H9 (cell line): ENCODE data around the gene RIPPLY2. TPM values are rescaled to one million over a fixed set of nuclear protein-coding genes. Genes with fewer than 3 reads are reported as not detected.

ENCODE experiments used
- DNase-seq: peaks from one replicate; pipeline ENCODE4 v3.0.0-alpha.2; 2017
- H2AFZ ChIP-seq: one replicate; pipeline ENCODE4 v1.6.1; 2013; ENCODE audit warnings: mild to moderate bottlenecking, low read length, control low read depth, moderate library complexity
- H2AK5ac ChIP-seq: 2 replicates; pipeline ENCODE4 v1.6.1; 2013; ENCODE audit warnings: low read length, control low read depth, mixed read lengths; ENCODE audit not compliant: insufficient read length
- H2BK120ac ChIP-seq: one replicate; pipeline ENCODE4 v1.6.1; 2013; ENCODE audit warnings: low read depth, mild to moderate bottlenecking, low read length, control low read depth, inconsistent platforms; ENCODE audit not compliant: poor library complexity, severe bottlenecking
- H2BK12ac ChIP-seq: 2 replicates; pipeline ENCODE4 v1.6.1; 2013; ENCODE audit warnings: low read length, control low read depth, mixed read lengths, low read depth; ENCODE audit not compliant: insufficient read length
- H2BK15ac ChIP-seq: 2 replicates; pipeline ENCODE4 v1.6.1; 2013; ENCODE audit warnings: low read depth, low read length, control low read depth
- H2BK20ac ChIP-seq: one replicate; pipeline ENCODE4 v1.6.1; 2013; ENCODE audit warnings: low read depth, mild to moderate bottlenecking, low read length, control low read depth, inconsistent platforms; ENCODE audit not compliant: poor library complexity, severe bottlenecking
- H2BK5ac ChIP-seq: 2 replicates; pipeline ENCODE4 v1.6.1; 2013; ENCODE audit warnings: low read length, control low read depth, mixed read lengths; ENCODE audit not compliant: insufficient read length
- H3K14ac ChIP-seq: 2 replicates; pipeline ENCODE4 v1.6.1; 2013; ENCODE audit warnings: low read length, control low read depth; ENCODE audit not compliant: insufficient read depth
- H3K18ac ChIP-seq: 2 replicates; pipeline ENCODE4 v1.6.1; 2013; ENCODE audit warnings: low read depth, mild to moderate bottlenecking, mixed read lengths, low read length, control low read depth; ENCODE audit not compliant: insufficient read length
- H3K23ac ChIP-seq: 2 replicates; pipeline ENCODE4 v1.6.1; 2013; ENCODE audit warnings: low read length, control low read depth, mixed read lengths, low read depth; ENCODE audit not compliant: insufficient read length
- H3K23me2 ChIP-seq: 2 replicates; pipeline ENCODE4 v1.6.1; 2013; ENCODE audit warnings: low read depth, mild to moderate bottlenecking, mixed read lengths, low read length, control low read depth; ENCODE audit not compliant: insufficient read length, poor library complexity, severe bottlenecking
- H3K27ac ChIP-seq: 2 replicates; pipeline ENCODE4 v1.5.1; 2013; ENCODE audit warnings: low read length, control low read depth, mixed read lengths, low read depth; ENCODE audit not compliant: insufficient read length
- H3K27me3 ChIP-seq: 2 replicates; pipeline ENCODE4 v1.6.1; 2013; ENCODE audit warnings: low read length, control low read depth, inconsistent platforms; ENCODE audit not compliant: insufficient read depth
- H3K4ac ChIP-seq: 2 replicates; pipeline ENCODE4 v1.6.1; 2013; ENCODE audit warnings: low read depth, mild to moderate bottlenecking, control low read depth, inconsistent platforms, low read length, moderate library complexity
- H3K4me1 ChIP-seq: 2 replicates; pipeline ENCODE4 v1.6.1; 2013; ENCODE audit warnings: low read length, control low read depth, inconsistent platforms; ENCODE audit not compliant: insufficient read depth
- H3K4me2 ChIP-seq: 2 replicates; pipeline ENCODE4 v1.6.1; 2013; ENCODE audit warnings: low read length, control low read depth, mixed read lengths; ENCODE audit not compliant: insufficient read length, insufficient read depth
- H3K56ac ChIP-seq: 2 replicates; pipeline ENCODE4 v1.6.1; 2013; ENCODE audit warnings: low read depth, mild to moderate bottlenecking, mixed read lengths, low read length, control low read depth; ENCODE audit not compliant: insufficient read length
- H3K79me1 ChIP-seq: 2 replicates; pipeline ENCODE4 v1.6.1; 2013; ENCODE audit warnings: low read depth, mild to moderate bottlenecking, moderate library complexity, low read length, control low read depth, inconsistent platforms; ENCODE audit not compliant: insufficient read depth, poor library complexity, severe bottlenecking
- H3K79me2 ChIP-seq: 2 replicates; pipeline ENCODE4 v1.6.1; 2013; ENCODE audit warnings: low read length, control low read depth, inconsistent platforms; ENCODE audit not compliant: insufficient read depth
- H3K9ac ChIP-seq: 2 replicates; pipeline ENCODE4 v1.6.1; 2013; ENCODE audit warnings: low read length, control low read depth, mixed read lengths; ENCODE audit not compliant: insufficient read length; ENCODE audit errors: extremely low read depth
- H3K9me3 ChIP-seq: one replicate; pipeline ENCODE4 v1.6.1; 2013; ENCODE audit warnings: low read depth, low read length, inconsistent platforms; ENCODE audit not compliant: control insufficient read depth
- H3T11ph ChIP-seq: one replicate; pipeline ENCODE4 v1.6.1; 2013; ENCODE audit warnings: mild to moderate bottlenecking, low read length, control low read depth, inconsistent platforms
- H4K20me1 ChIP-seq: one replicate; pipeline ENCODE4 v1.6.1; 2013; ENCODE audit not compliant: control insufficient read depth, insufficient read length, insufficient read depth
- H4K5ac ChIP-seq: 2 replicates; pipeline ENCODE4 v1.6.1; 2013; ENCODE audit warnings: low read depth, mild to moderate bottlenecking, mixed read lengths, low read length, control low read depth; ENCODE audit not compliant: insufficient read length
- H4K8ac ChIP-seq: replicated peaks from 2 replicates; pipeline ENCODE4 v1.6.1; 2013; ENCODE audit warnings: low read length, control low read depth, mixed read lengths, low read depth; ENCODE audit not compliant: insufficient read length
- H4K91ac ChIP-seq: 2 replicates; pipeline ENCODE4 v1.6.1; 2013; ENCODE audit warnings: low read depth, mild to moderate bottlenecking, moderate library complexity, mixed read lengths, low read length, control low read depth; ENCODE audit not compliant: insufficient read length
- H3K27ac Mint-ChIP-seq, 3 experiments: 2 replicates in 2 of 3; 3 replicates in 1 of 3; pipeline ENCODE4 v1.8.0; 2020 to 2021; ENCODE audit warnings: mixed read lengths in 3 of 3, mild to moderate bottlenecking in 1 of 3, moderate library complexity in 1 of 3
- H3K27me3 Mint-ChIP-seq: 2 replicates; pipeline ENCODE4 v1.8.0; 2021; ENCODE audit warnings: low read depth, mild to moderate bottlenecking, moderate library complexity, mixed read lengths
- H3K36me3 Mint-ChIP-seq, 3 experiments: 2 replicates in 2 of 3; 3 replicates in 1 of 3; pipeline ENCODE4 v1.8.0; 2020 to 2021; ENCODE audit warnings: low read depth in 3 of 3, mixed read lengths in 3 of 3; ENCODE audit not compliant: insufficient read depth in 1 of 3
- H3K4me1 Mint-ChIP-seq, 2 experiments: 2 replicates each; pipeline ENCODE4 v1.8.0; 2020; ENCODE audit warnings: mixed read lengths in 2 of 2
- H3K4me3 Mint-ChIP-seq, 2 experiments: 2 replicates in 1 of 2; 3 replicates in 1 of 2; pipeline ENCODE4 v1.8.0; 2020 to 2021; ENCODE audit warnings: mild to moderate bottlenecking in 2 of 2, mixed read lengths in 2 of 2, moderate library complexity in 1 of 2
- H3K9me3 Mint-ChIP-seq, 2 experiments: 2 replicates in 1 of 2; 3 replicates in 1 of 2; pipeline ENCODE4 v1.8.0; 2020; ENCODE audit warnings: mild to moderate bottlenecking in 2 of 2, mixed read lengths in 2 of 2, moderate library complexity in 1 of 2
- WGBS: extraction: QIAGEN DNeasy Blood & Tissue Kit; methylation state at CpG from one replicate; pipeline ENCODE4 v1.1.7; 2013; ENCODE audit warnings: missing lambda C conversion rate, low lambda C conversion rate, mixed read lengths; ENCODE audit not compliant: insufficient read length; ENCODE audit errors: extremely low coverage; 5-methylcytosine and 5-hydroxymethylcytosine counted together
- total RNA-seq: library from RNA; stranded (reverse); gene quantifications from 2 replicates; pipeline ENCODE4 v1.2.1, GENCODE V29; 2021
- TF ChIP-seq, protein P1 (sequence below): fragments of 200-600 bp; sonication (generic); conservative IDR thresholded peaks from 3 replicates; pipeline ENCODE4 v1.8.0; 2021; ENCODE audit warnings: antibody characterized with exemption, mild to moderate bottlenecking

RIPPLY2 gene
- total RNA-seq, 1 experiment from 2014 or later, result 0.90 TPM

- Mint-ChIP-seq H3K4me1 (peaks cover 13 to 23% of the 10 kb centered on the region in 2 experiments), H3K4me3 (no peak overlapping the region), H3K36me3 (no peaks in the 10 kb centered on the region; a peak in 1 of 7 replicates), H3K9me3 (no peaks in the 10 kb centered on the region), H3K27ac (no peak overlapping the region), H3K27me3 (no peaks in the 10 kb centered on the region; the same call in 1 of the 2 replicates)
- DNase-seq, result no peak
- no peak overlapping the region for H3K14ac ChIP-seq
- H3T11ph ChIP-seq, result no peak overlapping the region
- H2AFZ ChIP-seq, result no peak overlapping the region
- no peak overlapping the region for H3K9ac ChIP-seq
- no peaks in the 10 kb centered on the region for H4K20me1 ChIP-seq
- H3K4ac ChIP-seq, result no peak overlapping the region
- no peaks in the 10 kb centered on the region for H3K23me2 ChIP-seq
- no peak overlapping the region for H3K56ac ChIP-seq
- TF ChIP-seq, protein P1, sequence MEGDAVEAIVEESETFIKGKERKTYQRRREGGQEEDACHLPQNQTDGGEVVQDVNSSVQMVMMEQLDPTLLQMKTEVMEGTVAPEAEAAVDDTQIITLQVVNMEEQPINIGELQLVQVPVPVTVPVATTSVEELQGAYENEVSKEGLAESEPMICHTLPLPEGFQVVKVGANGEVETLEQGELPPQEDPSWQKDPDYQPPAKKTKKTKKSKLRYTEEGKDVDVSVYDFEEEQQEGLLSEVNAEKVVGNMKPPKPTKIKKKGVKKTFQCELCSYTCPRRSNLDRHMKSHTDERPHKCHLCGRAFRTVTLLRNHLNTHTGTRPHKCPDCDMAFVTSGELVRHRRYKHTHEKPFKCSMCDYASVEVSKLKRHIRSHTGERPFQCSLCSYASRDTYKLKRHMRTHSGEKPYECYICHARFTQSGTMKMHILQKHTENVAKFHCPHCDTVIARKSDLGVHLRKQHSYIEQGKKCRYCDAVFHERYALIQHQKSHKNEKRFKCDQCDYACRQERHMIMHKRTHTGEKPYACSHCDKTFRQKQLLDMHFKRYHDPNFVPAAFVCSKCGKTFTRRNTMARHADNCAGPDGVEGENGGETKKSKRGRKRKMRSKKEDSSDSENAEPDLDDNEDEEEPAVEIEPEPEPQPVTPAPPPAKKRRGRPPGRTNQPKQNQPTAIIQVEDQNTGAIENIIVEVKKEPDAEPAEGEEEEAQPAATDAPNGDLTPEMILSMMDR, result no peak
- H3K18ac ChIP-seq, result no peak overlapping the region
- H2BK20ac ChIP-seq, result no peak overlapping the region
- no peaks in the 10 kb centered on the region for H3K79me1 ChIP-seq
- no peak overlapping the region for H2BK12ac ChIP-seq
- no peaks in the 10 kb centered on the region for H3K9me3 ChIP-seq
- no peak overlapping the region for H3K4me2 ChIP-seq
- no peak overlapping the region for H2AK5ac ChIP-seq
- H4K91ac ChIP-seq, result no peak overlapping the region
- H3K27ac ChIP-seq, result no peak overlapping the region
- H3K27me3 ChIP-seq, result no peaks in the 10 kb centered on the region
- no peak overlapping the region for H2BK15ac ChIP-seq
- no peak overlapping the region for H3K23ac ChIP-seq
- no peak overlapping the region for H2BK5ac ChIP-seq
- no peak overlapping the region for H2BK120ac ChIP-seq
- no peak overlapping the region for H4K8ac ChIP-seq
- no peaks in the 10 kb centered on the region for H3K79me2 ChIP-seq
- peaks cover 3% of the 10 kb centered on the region; the same call in 1 of the 2 replicates for H3K4me1 ChIP-seq
- no peak overlapping the region for H4K5ac ChIP-seq
- WGBS, result no CpG with 5 or more reads among the region's 3 CpGs
Measured at GRCh38 chr6:83824388-83824801, 28.8 kb upstream of the RIPPLY2 start.
